GM12878 (cell line): Measurements from ENCODE around the gene MDGA2. TPM values are rescaled to one million over a fixed set of nuclear protein-coding genes. Genes with fewer than 3 reads are reported as not detected.

Experiments used
- ATAC-seq: fragments of 200-7000 bp; cut with Tn5 transposase; 3 replicates; pipeline ENCODE4 v1.9.1; 2020; ENCODE audit warnings: mild to moderate bottlenecking, moderate library complexity
- BruUV-seq: library from RNA; stranded (reverse); fragments of 400-500 nt; replicated peaks from 2 replicates; lab custom pipeline; 2021; lab: Mats Ljungman, UMichigan
- CTCF ChIA-PET: fragments of 300-600 bp; sonication (Branson Sonifier 250); formaldehyde crosslinking; extraction: SDS; loops from one replicate; lab custom pipeline; 2021; ENCODE audit warnings: inconsistent platforms; lab: Yijun Ruan, JAX
- POLR2A ChIA-PET: fragments of 350-600 bp; formaldehyde crosslinking; extraction: SDS; loops from one replicate; lab custom pipeline; 2021; ENCODE audit warnings: inconsistent platforms; lab: Charles Lee
- RAD21 ChIA-PET: fragments of 300-600 bp; sonication (Branson Sonifier 250); formaldehyde crosslinking; loops from one replicate; lab custom pipeline; 2023; ENCODE audit warnings: antibody characterized with exemption; ENCODE audit not compliant: unreplicated experiment; lab: Charles Lee
- SMC1A ChIA-PET: fragments of 300-600 bp; sonication (Branson Sonifier 250); formaldehyde crosslinking; loops from one replicate; lab custom pipeline; 2023; ENCODE audit not compliant: unreplicated experiment, uncharacterized antibody; lab: Charles Lee
- DNase-seq: peaks from one replicate; pipeline ENCODE4 v3.0.0-alpha.2; 2011; ENCODE audit warnings: low read depth, low spot score
- FAIRE-seq: peaks from 3 replicates; lab custom pipeline; 2011; peaks lifted over from hg19 to GRCh38; lab: Jason Lieb, UNC
- H2AFZ ChIP-seq: 2 replicates; pipeline ENCODE4 v1.6.0; 2011; ENCODE audit warnings: low read depth, low read length, control low read depth; ENCODE audit not compliant: control insufficient read depth
- H3K27ac ChIP-seq: 2 replicates; pipeline ENCODE4 v1.5.1; 2011; ENCODE audit warnings: control low read depth; ENCODE audit not compliant: control insufficient read depth, insufficient read depth
- H3K27me3 ChIP-seq, 2 experiments: replicated peaks in 1 of 2; 2 replicates each; pipeline versions ENCODE4 v1.6.0 to v1.6.1; 2011; ENCODE audit warnings: low read length in 1 of 2; ENCODE audit not compliant: control insufficient read depth in 2 of 2, insufficient read depth in 2 of 2
- H3K36me3 ChIP-seq, 2 experiments: 2 replicates each; pipeline ENCODE4 v1.5.1; 2011; ENCODE audit warnings: low read length in 1 of 2; ENCODE audit not compliant: control insufficient read depth in 2 of 2, insufficient read depth in 2 of 2
- H3K4me1 ChIP-seq: 2 replicates; pipeline ENCODE4 v1.6.1; 2011; ENCODE audit warnings: mild to moderate bottlenecking, low read length, moderate library complexity, mixed read lengths; ENCODE audit not compliant: control insufficient read depth, insufficient read depth
- H3K4me2 ChIP-seq: 2 replicates; pipeline ENCODE4 v1.6.0; 2011; ENCODE audit warnings: control low read depth; ENCODE audit not compliant: control insufficient read depth, insufficient read depth
- H3K4me3 ChIP-seq: fragments of 200-600 bp; sonication (generic); 2 replicates; pipeline ENCODE4 v1.5.1; 2016
- H3K79me2 ChIP-seq: 2 replicates; pipeline ENCODE4 v1.6.0; 2011; ENCODE audit warnings: low read length; ENCODE audit not compliant: control insufficient read depth, insufficient read depth
- H3K9ac ChIP-seq: 2 replicates; pipeline ENCODE4 v1.8.0; 2011; ENCODE audit warnings: low read length, control low read depth, mixed read lengths; ENCODE audit not compliant: control insufficient read depth, insufficient read depth
- H3K9me3 ChIP-seq: replicated peaks from 3 replicates; pipeline ENCODE4 v1.5.1; 2011; ENCODE audit warnings: mild to moderate bottlenecking, low read length; ENCODE audit not compliant: control insufficient read depth, insufficient read depth
- H4K20me1 ChIP-seq: 2 replicates; pipeline ENCODE4 v1.6.0; 2011; ENCODE audit not compliant: control insufficient read depth, insufficient read depth
- BACH1 ChIP-seq: fragments of 450-650 bp; IDR thresholded peaks from 2 replicates; pipeline ENCODE4 v1.6.1; 2017; ENCODE audit warnings: mild to moderate bottlenecking, borderline replicate concordance
- GABPA ChIP-seq: IDR thresholded peaks from 2 replicates; pipeline ENCODE4 v1.6.1; 2014; ENCODE audit warnings: antibody characterized with exemption, low read depth, mild to moderate bottlenecking, inconsistent platforms
- IKZF2 ChIP-seq, 2 experiments: fragments of 450-650 bp; IDR thresholded peaks; 2 replicates each; pipeline ENCODE4 v1.6.1; 2017; ENCODE audit warnings: mild to moderate bottlenecking in 2 of 2, moderate library complexity in 2 of 2
- IRF4 ChIP-seq: IDR thresholded peaks from 2 replicates; pipeline ENCODE4 v1.6.1; 2011; ENCODE audit warnings: low read depth, low read length
- RCOR1 ChIP-seq: conservative IDR thresholded peaks from 2 replicates; pipeline ENCODE4 v1.6.1; 2012; ENCODE audit warnings: low read depth, low read length, improper control_type of control experiment
- RFX5 ChIP-seq: IDR thresholded peaks from 2 replicates; pipeline ENCODE4 v1.6.1; 2011; ENCODE audit warnings: low read depth, low read length, improper control_type of control experiment
- SMC3 ChIP-seq: IDR thresholded peaks from 2 replicates; pipeline ENCODE4 v1.6.1; 2011; ENCODE audit warnings: low read length, improper control_type of control experiment, borderline replicate concordance
- SP1 ChIP-seq: IDR thresholded peaks from one replicate; pipeline ENCODE4 v1.6.1; 2011; ENCODE audit warnings: low read depth, low read length
- SREBF1 ChIP-seq: IDR thresholded peaks from 2 replicates; pipeline ENCODE4 v1.6.1; 2012; ENCODE audit warnings: mild to moderate bottlenecking, low read length
- TCF12 ChIP-seq: IDR thresholded peaks from 2 replicates; pipeline ENCODE4 v1.6.1; 2011; ENCODE audit warnings: low read depth, mild to moderate bottlenecking, low read length
- ZNF207 ChIP-seq: fragments of 450-650 bp; IDR thresholded peaks from 2 replicates; pipeline ENCODE4 v1.6.1; 2014; ENCODE audit warnings: antibody characterized with exemption, mild to moderate bottlenecking, borderline replicate concordance
- ZNF217 ChIP-seq: fragments of 450-650 bp; IDR thresholded peaks from 2 replicates; pipeline ENCODE4 v1.6.1; 2017; ENCODE audit warnings: antibody characterized with exemption, mild to moderate bottlenecking
- WGBS: methylation state at CpG from one replicate; pipeline ENCODE4 v1.1.6; 2016; ENCODE audit warnings: low lambda C conversion rate; ENCODE audit not compliant: insufficient replicate concordance, insufficient coverage; ENCODE audit errors: missing lambda C conversion rate; 5-methylcytosine and 5-hydroxymethylcytosine counted together
- in situ Hi-C: fragments of 300-500 bp; cut with MboI; formaldehyde crosslinking; loops from 9 replicates; pipeline ENCODE4 v1.14.3; 2018; ENCODE audit warnings: mixed read lengths
- intact Hi-C: fragments of 100-400 bp; cut with micrococcal nuclease; formaldehyde crosslinking; loops from one replicate; pipeline ENCODE4 v1.14.2; 2022; ENCODE audit not compliant: unreplicated experiment
- polyA plus RNA-seq, 11 experiments: library from polyadenylated mRNA; depleted of rRNA in 4 of 11; unstranded in 6 of 11; stranded (reverse) in 5 of 11; fragments of >200 nt; fragmentation: Nextera tagmentation in 4 of 11; fragmentation: Illumina TruSeq in 1 of 11; extraction: Ambion mirVana in 4 of 11; extraction: Trizol in 1 of 11; gene quantifications; 1 replicate in 1 of 11; 2 replicates in 10 of 11; pipeline versions ENCODE4 v1.2.1 to v1.2.3, GENCODE V29; 2011 to 2016; ENCODE audit warnings: inconsistent platforms in 2 of 11, missing spikeins in 2 of 11, low read depth in 1 of 11
- total RNA-seq, 4 experiments: library from RNA; depleted of rRNA in 3 of 4; stranded (reverse); fragments of >200 nt in 3 of 4; fragmentation: Illumina TruSeq in 1 of 4; extraction: Trizol in 1 of 4; gene quantifications; 2 replicates each; pipeline versions ENCODE4 v1.2.1 to v1.2.3, GENCODE V29; 2013 to 2021
- TF ChIP-seq, protein P1 (sequence below): IDR thresholded peaks from 2 replicates; pipeline ENCODE4 v1.6.1; 2012; ENCODE audit warnings: low read depth, low read length, improper control_type of control experiment
- TF ChIP-seq, protein P2 (sequence below): fragments of 450-650 bp; IDR thresholded peaks from 2 replicates; pipeline ENCODE4 v1.6.1; 2016; ENCODE audit warnings: mild to moderate bottlenecking

Gene MDGA2
- total and polyA plus RNA-seq, 10 of the 15 experiments (the other 5 are each of a cell fraction or from before 2014, with no cell fraction given): not detected

DNA sequence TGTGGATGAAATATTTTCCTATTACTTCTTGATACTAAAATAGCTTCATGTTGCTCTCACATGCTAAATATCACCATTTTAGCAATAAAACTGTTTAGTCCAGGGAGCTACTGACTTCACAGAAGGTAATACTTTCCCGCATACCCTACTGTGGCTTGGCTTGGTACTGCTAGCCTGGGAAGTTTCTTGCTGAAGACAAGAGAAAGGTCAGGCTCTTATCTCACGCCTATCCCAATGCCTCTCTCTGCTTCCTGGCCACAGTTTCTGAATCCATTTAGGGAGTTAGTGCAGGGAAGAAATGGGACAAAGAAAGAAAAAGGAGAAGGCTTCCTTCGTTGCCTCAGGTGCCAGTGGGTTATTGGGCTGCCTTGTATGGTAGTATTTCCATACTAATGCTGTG lies 228.3 kb downstream of the MDGA2 start:
- Histone ChIP-seq H3K4me3 (no peak overlapping the region), H3K9me3 (no peaks in the 10 kb centered on the region), H3K27ac (no peak overlapping the region), H3K9ac (no peak overlapping the region), H3K27me3 (no peaks in the 10 kb centered on the region), H3K36me3 (no peaks in the 10 kb centered on the region), H2AFZ (no peak overlapping the region), H3K4me1 (no peaks in the 10 kb centered on the region), H4K20me1 (no peaks in the 10 kb centered on the region), H3K79me2 (no peaks in the 10 kb centered on the region), H3K4me2 (no peak overlapping the region)
- ATAC-seq: no peak
- ChIA-PET CTCF (interaction anchor here (0.6 kb wide), 1 partner anchor 631 kb away, joined by 3 read pairs; no protein-coding TSS in a partner anchor), RAD21 (no interaction called here), SMC1A (interaction anchor here (0.6 to 1.4 kb wide), 3 partner anchors 11 to 25 kb away, joined by 3 read pairs; no protein-coding TSS in a partner anchor), POLR2A (no interaction called here)
- WGBS: 16% methylated on average over 3 of the region's 3 CpGs
- no peak for DNase-seq
- intact Hi-C loops: no loop called here
- no peak for FAIRE-seq
- no peak for TF ChIP-seq SREBF1
- TF ChIP-seq GABPA: no peak
- TF ChIP-seq, protein P1, sequence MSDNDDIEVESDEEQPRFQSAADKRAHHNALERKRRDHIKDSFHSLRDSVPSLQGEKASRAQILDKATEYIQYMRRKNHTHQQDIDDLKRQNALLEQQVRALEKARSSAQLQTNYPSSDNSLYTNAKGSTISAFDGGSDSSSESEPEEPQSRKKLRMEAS: no peak
- TF ChIP-seq ZNF217: no peak
- no peak for TF ChIP-seq IKZF2 (IDR thresholded peaks at IDR 0.05)
- no peak for TF ChIP-seq BACH1
- TF ChIP-seq SMC3: no peak
- no peak for TF ChIP-seq TCF12
- TF ChIP-seq ZNF207: no peak
- TF ChIP-seq, protein P2, sequence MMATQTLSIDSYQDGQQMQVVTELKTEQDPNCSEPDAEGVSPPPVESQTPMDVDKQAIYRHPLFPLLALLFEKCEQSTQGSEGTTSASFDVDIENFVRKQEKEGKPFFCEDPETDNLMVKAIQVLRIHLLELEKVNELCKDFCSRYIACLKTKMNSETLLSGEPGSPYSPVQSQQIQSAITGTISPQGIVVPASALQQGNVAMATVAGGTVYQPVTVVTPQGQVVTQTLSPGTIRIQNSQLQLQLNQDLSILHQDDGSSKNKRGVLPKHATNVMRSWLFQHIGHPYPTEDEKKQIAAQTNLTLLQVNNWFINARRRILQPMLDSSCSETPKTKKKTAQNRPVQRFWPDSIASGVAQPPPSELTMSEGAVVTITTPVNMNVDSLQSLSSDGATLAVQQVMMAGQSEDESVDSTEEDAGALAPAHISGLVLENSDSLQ: no peak
- no peak for TF ChIP-seq SP1
- no peak for TF ChIP-seq RCOR1
- TF ChIP-seq RFX5: no peak
- TF ChIP-seq IRF4: no peak
- no TSS peak for BruUV-seq
- in situ Hi-C loops: no loop called here
